Measurements from ENCODE around the gene CRHR1.

Gene CRHR1

GRCh38 chr17:45867702-45868101 lies 83.6 kb downstream of the CRHR1 start:
- no peak for DNase-seq (ENCODE audit: low read depth)

DNA sequence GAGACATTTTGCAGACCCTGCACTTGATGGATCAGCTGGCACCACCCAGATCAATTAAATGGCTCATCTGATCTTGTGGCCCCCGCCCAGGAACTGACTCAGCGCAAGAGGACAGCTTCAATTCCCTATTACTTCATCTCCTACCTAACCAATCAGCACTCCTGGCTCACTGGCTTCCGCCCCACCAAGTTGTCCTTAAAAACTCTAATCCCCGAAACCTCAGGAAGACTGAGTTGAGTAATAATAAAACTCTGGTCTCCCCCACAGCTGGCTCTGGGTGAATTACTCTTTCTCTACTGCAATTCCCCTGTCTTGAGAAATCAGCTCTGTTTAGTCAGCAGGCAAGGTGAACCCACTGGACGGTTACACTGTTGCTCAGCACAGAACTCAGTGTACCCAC lies 84.2 kb downstream of the CRHR1 start:
- DNase-seq (ENCODE audit: low read depth), result no peak

DNA sequence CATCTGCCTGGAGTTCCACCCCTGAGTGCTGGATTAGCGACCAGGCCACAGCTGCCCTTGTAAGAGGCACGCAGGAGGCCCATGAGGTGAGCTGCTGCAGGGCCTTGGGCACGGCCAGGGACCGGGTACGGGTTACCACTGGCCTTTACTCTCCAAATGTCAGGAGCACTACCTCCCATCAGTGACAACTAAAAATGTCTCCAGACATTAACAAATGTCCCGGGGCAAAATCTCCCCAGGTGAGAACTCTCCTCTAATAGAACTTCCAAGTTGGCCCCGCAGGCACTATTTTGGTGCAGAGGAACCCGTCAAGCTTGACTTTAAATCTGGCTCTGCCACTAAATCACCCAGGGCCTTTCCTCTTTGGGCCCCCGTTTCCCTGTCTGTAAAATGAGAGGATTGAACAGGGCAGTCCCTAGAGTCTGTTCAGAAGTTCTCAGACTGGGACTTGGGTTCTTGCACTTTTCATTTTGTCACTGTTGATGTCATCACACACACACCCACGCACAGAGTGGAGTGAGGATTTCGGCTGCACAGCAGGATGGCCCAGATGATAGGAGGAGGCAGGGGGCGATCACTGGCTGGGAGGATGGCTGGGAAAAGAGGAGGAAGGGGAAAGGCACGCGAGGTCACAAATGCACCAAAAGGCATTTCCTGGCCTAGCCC lies 85.7 kb downstream of the CRHR1 start:
- no peak for DNase-seq (ENCODE audit: low read depth)

DNA sequence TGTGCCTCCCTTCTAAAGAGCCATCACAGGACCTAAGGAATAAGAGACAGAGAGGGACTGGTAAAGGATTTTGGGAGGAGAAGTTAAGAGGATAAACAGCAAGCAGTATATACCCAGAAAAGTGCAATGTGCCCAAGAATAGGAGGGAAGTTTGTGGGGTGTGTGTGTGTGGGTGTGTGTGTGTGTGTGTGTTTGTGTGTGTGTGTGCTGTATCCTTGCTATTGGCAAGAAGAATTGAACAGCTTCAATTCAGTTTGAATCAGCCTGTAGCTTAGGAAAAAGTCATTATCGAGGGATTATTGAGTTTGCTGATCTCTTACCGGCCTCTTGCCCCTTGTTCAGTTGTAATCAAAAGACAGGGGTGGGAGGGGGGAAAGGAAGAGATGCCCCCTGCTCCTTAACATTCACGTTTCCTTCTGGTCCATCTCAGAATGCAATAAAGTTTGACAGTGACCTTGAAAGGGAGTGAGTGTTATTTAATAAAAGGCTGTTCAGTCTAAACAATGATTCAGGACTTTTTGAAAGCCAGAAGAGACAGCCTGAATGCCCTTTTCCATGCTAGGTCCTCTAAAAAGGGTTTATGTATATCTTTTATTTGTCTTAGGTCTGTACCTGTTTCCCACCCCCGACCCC lies 86.3 kb downstream of the CRHR1 start:
- DNase-seq (ENCODE audit: low read depth), result no peak

DNA sequence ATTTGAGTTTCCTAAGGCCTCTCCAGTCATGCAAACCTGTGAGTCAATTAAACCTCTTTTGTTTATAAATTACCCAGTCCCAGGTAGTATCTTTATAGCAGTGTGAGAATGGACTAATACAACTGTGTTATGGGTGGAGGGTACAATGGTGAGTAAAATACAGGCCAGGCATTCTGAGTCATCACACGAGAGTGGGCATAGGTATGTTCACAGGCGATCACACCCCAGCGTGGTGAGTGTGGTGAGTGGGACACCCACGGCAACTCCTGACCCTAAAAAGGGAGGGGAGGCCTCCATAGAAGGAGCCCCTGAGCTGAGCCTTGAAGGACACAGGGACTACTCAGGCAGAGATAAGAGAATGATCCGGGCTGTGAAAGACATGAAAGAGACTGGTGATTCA lies 87.6 kb downstream of the CRHR1 start:
- no peak for DNase-seq (ENCODE audit: low read depth)

DNA sequence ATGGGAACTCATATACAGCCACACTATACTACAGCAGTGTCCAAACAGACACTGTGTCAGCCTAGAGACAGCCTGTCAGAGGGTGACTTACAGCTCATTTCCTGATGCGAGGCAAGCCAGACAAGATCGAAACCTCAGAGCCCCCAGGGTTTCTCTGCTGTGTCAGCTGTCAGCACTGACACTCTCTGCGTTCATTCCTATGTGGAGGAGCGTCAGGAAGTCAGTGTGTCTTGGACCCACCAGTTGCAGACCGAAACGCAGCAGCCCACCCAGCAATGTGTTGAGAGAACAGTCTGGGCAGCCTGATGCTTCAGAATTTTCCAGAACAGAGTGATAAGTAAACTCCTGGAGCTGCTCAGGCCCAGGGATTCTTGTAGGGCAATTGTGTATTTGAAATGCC lies 89.6 kb downstream of the CRHR1 start:
- DNase-seq (ENCODE audit: low read depth), result no peak

DNA sequence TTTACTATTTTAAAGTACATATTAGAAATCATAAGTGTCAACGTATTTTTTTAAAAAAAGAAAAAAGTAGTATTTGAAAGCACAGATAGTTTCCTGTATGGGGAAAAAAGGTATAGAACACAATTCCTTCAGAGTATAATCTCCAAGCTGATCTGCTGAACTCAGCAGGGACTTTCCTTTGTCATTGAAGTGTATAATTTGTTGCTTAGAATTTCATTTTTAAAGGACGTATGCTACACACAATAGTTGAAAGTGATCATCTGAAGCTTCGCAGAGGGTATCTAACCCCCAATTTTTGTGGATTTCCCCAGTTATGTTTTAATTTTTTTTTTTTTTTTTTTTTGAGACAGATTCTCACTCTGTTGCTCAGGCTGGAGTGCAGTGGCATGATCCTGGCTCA lies 90.0 kb downstream of the CRHR1 start:
- DNase-seq (ENCODE audit: low read depth), result no peak

- no peak for DNase-seq (ENCODE audit: low read depth)
These were observed 92.4 kb downstream of the CRHR1 start for GRCh38 chr17:45876539-45876938.

- DNase-seq (ENCODE audit: low read depth), result no peak
These were observed 93.3 kb downstream of the CRHR1 start for GRCh38 chr17:45877467-45877866.

- no peak for DNase-seq (ENCODE audit: low read depth)
These were observed 98.9 kb downstream of the CRHR1 start for GRCh38 chr17:45883063-45883462.

Data from stimulated activated CD8-positive, alpha-beta memory T cell treated with anti-CD3 and anti-CD28 coated beads, Interleukin-12 subunit alpha, Interleukin-12 subunit beta, amount 100 ng/mL, for 1 hour (primary cell).